Measurements from ENCODE around the gene MT1G.

GRCh38 chr16:56688762-56689161 is 20.9 kb upstream of the MT1G start:
- TF ChIP-seq CTCF (IDR thresholded peaks at IDR 0.05; ENCODE audit: low read length): no peak
- TF ChIP-seq EZH2 (optimal IDR thresholded peaks at IDR 0.05; ENCODE audit: low read depth, low read length): no peak
- TF ChIP-seq EZH2phosphoT487 (IDR thresholded peaks at IDR 0.05; ENCODE audit: low read length): no peak
